ENCODE results near the gene SULT1A4.
"Not testable (repeated sequence)": the region's sequence is repeated elsewhere in the genome, so short reads cannot be mapped to it uniquely, and the experiment has no call there.

The SULT1A4 gene

DNA sequence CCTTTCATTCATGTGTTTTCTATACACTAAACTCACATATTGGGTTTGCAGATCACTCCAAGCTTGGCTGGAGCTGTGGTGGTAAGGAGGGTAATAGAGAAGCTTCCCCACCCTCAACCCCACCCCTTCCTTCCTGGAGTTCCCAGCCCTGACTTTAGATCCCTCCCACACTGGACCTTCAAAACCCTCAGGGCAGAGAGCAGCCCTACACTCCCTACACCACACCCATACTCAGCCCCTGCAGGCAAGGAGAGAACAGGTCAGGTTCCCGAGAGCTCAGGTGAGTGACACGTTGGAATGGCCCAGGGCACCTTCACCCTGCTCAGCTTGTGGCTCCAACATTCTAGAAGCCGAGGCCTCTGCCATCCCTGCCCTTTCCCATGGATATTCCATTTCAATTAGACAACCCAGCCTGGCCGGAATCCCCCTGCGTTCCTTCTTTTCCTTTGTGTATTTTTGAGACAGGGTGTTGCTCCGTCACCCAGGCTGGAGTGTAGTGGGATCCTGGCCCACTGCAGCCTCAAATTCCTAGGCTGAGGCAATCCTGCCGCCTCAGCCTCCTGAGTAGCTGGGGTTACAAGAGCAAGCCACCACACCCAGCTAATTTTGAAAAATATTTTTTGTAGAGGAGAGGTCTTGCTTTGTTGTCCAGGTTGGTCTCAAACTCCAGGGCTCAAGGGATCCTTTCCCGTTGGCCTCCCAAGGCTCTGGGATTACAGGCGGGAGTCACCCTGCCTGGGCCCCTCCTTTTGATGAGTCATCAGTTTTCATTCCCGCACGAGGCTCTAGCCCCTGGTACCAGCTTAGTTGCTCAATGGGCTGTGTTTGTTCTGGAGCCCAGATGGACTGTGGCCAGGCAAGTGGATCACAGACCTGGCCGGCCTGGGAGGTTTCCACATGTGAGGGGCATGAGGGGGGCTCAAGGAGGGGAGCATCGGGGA, at the start of gene SULT1A4:
TSS of gene SULT1A4 (plus strand) at position 208 of the 941 bp plus-strand sequence. CDS start 1,473 bp downstream, outside the sequence.
- H3K4me3 ChIP-seq (ENCODE audit: low read depth, low read length) = not testable (repeated sequence)

DNA sequence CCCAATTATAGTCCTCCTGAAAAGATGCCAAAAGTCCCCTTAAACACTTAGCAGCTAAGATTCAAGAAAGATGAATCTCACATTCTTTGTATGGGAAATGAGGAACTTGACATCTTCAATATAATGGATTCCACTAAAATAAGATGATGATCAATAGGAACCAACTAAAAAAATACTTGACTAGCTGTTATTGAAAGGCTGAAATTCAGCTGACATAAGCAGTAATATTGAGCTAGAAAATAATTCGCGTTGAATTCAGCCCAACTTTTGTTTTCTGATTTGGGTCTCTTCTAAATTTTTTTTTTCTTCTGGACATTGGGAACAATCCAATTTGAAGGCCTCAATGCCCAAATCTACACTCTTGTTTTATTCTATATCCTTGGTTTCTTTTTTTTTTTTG, 36.1 kb upstream of the SULT1A4 start:
- H3K4me3 ChIP-seq (ENCODE audit: low read depth, low read length) = not testable (repeated sequence)

DNA sequence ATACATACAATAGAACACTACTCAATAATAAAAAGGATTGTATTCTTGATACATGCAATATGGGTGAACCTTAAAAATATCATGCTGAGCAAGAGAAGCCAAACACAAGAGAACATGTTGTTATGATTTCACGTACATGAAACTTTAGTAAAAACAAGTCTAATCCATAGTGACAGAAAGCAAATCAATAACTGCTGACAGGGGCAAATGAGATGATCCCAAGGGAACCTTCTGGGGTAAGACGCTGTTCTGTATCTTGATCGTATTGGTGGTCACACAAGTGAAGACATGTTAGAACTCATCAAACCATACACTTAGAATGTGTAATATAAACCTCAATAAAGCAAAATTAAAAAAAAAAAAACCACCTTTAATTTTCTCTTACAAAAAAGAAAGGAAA, 34.3 kb upstream of the SULT1A4 start:
- H3K4me3 ChIP-seq (ENCODE audit: low read depth, low read length) = not testable (repeated sequence)

DNA sequence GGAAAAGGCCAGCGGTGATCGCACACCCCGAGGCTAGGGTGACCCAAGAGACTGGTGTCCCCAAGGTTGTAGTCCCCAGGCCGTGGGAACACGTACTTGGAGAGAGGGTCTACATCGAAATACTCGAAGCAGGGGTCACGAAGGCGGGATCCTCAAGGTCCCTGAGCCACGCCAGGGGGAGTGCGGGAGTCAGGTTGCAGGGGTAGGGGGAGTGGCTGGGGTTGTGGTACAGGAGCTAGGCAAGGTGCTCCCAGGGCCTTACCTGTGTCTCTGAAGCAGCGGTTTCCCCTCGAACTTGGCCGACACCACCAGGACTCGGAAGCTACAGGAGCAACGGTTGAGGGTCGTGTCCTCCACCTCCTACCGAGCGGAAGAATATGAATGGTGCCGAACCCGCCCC, 6.0 kb upstream of the SULT1A4 start:
- not testable (repeated sequence) for H3K4me3 ChIP-seq (ENCODE audit: low read depth, low read length)

DNA sequence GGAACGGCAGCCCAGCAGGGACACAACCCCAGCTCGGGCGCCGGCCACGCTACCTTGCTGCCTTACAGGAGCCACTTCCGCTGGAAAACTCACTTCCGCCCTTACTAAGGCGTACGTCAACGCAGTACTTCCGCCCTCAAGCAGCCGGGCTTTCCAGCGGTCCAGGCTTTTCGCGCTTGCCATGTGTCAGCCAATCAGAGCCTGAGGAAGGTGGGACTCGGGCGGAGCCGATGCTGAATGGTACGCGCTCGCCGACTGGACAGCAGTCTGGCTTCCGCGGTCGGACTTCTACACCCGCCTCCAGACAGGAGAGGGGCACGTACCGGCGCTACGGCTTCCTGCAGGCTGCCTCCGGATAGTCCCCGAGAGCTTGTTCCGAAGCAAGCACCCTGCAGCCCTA, 5.4 kb upstream of the SULT1A4 start, which contains the start of the genes BOLA2 and SLX1B:
TSS of gene BOLA2 (minus strand) at position 83 of the 400 bp plus-strand sequence. CDS start 98 bp downstream, outside the sequence.
TSS of gene SLX1B (plus strand) at position 265 of the 400 bp plus-strand sequence.
- H3K4me3 ChIP-seq (ENCODE audit: low read depth, low read length) = not testable (repeated sequence)

DNA sequence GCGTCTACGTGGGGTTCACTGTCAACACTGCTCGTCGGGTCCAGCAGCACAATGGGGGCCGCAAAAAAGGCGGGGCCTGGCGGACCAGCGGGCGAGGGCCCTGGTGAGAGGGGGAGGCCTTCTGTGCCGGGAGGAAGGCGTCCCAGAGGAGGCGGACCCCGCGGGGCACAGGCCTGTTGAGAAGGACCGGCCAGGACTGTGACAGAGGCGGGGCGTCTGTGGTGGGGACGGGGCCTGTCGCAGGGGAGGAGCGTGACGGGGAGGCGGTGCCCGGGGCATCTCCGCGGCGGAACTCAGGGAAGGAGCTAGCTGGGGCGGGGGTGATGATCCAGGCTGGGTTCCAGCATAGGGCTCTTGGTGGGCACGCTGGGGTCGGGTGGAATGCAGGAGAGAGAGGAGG, 4.9 kb upstream of the SULT1A4 start:
- not testable (repeated sequence) for H3K4me3 ChIP-seq (ENCODE audit: low read depth, low read length)

DNA sequence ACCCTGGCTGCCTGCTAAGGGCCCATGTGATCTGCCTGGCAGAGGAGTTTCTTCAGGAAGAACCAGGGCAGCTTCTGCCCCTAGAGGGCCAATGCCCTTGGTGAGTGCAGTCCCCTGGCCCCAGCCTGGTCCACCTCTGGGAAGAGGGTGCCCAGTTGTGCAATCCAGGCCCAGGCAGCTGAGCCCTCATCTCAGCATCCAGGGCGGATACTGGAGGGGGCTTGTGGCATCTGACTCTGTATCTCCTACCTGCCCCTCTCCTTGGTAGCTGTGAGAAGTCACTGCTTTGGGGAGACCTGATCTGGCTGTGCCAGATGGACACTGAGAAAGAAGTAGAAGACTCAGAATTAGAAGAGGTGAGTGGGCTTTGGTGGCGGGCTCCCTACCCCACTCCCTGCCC, 2.1 kb upstream of the SULT1A4 start:
- not testable (repeated sequence) for H3K4me3 ChIP-seq (ENCODE audit: low read depth, low read length)

DNA sequence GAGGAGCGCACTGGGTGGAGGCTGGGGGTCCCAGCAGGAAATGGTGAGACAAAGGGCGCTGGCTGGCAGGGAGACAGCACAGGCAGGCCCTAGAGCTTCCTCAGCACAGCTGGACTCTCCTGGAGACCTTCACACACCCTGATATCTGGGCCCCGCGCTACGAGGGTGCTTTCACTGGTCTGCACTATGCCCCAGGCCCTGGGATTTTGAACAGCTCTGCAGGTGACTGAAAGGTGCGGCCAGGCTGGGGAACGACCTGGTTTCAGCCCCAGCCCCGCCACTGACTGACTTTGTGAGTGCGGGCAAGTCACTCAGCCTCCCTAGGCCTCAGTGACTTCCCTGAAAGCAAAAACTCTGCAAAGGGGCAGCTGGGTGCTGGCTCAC, 926 bp downstream of the SULT1A4 start:
- not testable (repeated sequence) for H3K4me3 ChIP-seq (ENCODE audit: low read depth, low read length)

DNA sequence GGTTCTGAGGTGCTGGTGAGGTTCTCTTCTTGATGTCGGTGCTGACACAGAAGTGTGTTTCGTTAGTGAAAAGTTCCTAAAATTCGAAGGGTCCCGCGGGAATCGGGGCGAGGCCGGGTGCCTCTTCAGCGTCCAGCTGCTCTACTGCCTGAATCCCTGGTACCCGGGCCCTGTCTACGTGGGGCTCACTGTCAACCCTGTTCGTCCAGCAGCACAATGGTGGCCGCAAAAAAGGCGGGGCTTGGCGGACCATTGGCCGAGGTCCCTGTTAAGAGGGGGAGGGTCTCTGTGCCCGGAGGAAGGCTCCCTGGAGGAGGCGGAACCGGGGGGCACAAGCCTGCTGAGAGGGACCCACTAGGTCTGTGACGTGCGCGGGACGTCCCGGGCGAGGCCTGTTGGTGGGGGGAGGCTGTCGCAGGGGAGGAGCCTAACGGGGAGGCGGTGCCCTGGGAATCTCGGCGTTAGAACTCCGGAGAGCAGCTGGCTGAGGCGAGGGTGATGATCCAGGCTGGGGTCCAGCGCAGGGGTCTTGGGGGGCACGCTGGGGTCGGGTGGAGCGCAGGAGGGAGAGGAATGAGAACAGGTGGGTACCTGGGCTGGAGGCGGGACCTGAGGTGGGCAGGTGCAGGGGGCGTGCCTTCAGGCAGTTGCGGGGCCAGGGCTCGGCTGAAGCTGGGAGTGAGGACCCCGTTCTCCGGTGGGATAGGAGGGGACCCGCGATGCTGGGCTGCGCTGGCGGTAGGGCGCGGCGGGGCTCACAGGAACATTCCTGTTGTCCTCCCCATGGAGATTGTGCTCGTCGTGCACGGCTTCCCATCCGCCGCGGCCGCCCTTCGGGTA, 6.5 kb downstream of the SULT1A4 start:
- not testable (repeated sequence) for H3K4me3 ChIP-seq (ENCODE audit: low read depth, low read length)

DNA sequence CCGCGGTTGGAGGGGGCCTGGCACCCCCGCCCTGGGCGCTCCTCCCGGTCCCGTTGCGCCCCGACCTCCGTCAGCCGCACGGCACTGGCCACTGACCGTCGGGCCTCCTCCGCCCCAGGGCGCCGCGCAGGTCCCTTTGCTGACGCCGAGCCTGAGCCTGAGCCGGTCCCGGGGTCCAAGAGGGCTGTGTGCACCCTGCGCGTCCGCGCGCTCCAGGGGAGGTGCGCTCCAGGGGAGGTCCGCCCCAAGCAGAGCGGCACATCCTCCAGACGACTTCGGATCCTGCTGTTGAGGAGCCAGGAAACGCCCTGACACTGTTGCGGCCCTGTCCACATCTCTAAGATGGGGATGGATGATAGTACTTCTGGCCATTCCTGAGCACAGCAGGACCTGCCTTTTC, 7.2 kb downstream of the SULT1A4 start:
- not testable (repeated sequence) for H3K4me3 ChIP-seq (ENCODE audit: low read depth, low read length)

DNA sequence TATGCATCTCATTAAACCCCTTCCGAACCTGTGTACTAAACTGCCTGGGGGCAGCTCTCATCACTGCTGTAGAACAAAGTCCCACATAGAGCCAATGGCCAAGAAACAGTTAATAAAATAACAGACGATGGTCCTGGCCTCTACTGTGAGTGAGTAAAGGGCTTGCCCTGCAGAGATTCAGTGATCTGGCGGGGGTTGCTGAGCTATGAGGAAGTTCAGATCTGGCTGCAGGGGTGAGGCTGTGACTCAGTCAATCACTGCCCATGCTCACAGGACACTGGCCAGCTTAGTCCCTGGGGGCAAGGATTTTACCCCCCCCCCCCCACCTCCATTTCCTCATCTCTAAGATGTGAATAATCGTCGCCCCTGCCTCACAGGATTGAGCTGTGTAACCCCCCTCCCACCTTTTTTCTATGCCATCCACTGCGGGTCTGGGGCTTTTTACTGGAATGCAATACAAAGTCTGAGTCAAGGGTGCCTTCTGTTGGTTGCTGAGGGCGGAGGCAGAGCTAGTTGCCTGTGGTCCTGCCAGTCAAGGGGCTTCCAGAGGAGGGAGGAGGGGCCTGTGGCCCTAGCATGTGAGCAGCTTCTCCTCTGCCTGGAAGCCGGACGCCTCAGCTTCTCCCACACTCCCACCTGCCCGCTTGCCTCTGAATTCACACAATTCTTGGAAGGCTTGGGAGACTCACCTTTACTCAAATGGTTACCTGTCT, 8.1 kb downstream of the SULT1A4 start:
- H3K4me3 ChIP-seq (ENCODE audit: low read depth, low read length) = not testable (repeated sequence)

DNA sequence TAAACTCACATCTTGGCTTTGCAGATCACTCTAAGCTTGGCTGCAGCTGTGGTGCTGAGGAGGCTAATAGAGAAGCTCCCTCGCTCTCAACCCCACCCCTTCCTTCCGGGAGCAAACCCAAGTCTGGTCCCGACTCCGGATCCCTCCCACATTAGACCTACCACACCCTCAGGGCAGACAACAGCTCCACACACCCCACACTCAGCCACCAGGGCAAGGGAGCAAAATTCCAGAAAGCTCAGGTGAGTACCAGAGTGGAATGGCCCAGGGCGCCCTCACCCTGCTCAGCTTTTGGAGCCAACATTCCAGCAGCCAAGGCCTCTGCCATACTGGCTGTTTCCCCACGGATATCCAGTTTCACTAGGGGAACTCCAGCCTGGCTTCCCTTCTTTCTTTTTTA, 9.9 kb downstream of the SULT1A4 start:
- not testable (repeated sequence) for H3K4me3 ChIP-seq (ENCODE audit: low read depth, low read length)

DNA sequence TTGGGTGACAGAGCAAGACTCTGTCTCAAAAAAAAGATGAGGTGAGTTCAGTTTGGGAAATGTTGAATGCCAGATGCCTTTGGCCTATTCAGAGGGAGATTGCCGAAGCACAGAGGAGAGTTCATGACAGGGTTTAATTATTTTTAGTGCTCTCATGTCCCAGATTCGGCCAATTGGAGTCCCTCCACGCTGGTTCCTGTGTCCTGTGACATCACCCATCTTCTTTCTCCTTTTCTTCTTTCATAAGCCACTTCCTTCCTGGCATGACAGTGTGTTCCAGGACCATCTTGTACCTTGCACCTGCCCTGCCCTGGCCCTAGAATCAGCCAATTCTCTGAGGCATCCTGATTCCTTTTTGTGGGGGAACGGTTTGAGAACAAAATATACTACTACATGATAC, 12.4 kb downstream of the SULT1A4 start:
- H3K4me3 ChIP-seq (ENCODE audit: low read depth, low read length) = not testable (repeated sequence)

DNA sequence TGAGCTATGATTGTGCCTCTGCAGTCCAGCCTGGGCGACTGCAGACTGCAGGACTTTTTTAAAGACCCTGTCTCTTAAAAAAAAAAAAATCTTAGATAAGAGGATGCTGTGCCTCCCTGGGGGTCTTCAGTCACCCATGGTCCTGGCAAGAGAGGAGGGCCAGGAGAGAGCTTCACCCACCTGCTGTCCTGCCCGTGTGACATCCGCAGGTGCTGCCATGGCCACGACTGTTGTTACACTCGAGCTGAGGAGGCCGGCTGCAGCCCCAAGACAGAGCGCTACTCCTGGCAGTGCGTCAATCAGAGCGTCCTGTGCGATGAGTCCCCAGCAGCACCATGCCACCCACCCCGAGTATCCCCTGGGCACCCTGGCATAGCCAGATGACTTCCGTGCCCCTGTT, 22.6 kb downstream of the SULT1A4 start:
- not testable (repeated sequence) for H3K4me3 ChIP-seq (ENCODE audit: low read depth, low read length)

DNA sequence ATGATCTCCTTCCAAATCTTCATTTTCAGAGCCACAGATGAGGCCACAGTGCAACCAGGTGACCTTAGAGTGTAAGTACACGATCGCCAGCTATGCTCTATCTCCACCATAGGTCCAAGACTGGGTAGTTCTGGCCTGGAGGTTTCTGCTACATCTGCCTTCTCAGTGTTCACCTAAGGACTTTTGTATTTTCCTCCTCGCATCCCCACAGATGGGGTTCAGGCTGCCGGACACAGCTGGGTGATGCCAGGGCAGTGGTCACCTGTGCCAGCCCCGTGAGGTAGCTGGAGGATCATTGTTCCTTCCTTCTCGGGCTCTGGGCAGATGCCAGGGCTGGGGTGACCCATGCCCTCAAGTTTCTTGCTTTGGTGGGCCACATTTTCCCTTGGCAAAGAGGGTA, 46.6 kb downstream of the SULT1A4 start, which contains the start of gene NPIPB12:
TSS of gene NPIPB12 (minus strand) at position 101 of the 400 bp plus-strand sequence.
- H3K4me3 ChIP-seq (ENCODE audit: low read depth, low read length) = not testable (repeated sequence)

Measured in iPS-11a (cell line).